ENCODE measurements around the gene USP2.

The USP2 gene

GRCh38 chr11:119340335-119341221 lies 40.9 kb downstream of the USP2 start, which contains the start of gene C1QTNF5:
C1QTNF5 (minus strand) TSS chr11:119340883; CDS start chr11:119340397, 486 bp downstream.
- no peak for DNase-seq (ENCODE audit: low read depth)
- TF ChIP-seq CTCF (IDR thresholded peaks at IDR 0.05; ENCODE audit: low read depth, low read length) (no peak), POLR2A (IDR thresholded peaks at IDR 0.05; ENCODE audit: extremely low read depth, insufficient read length) (no peak), MAX (IDR thresholded peaks at IDR 0.05; ENCODE audit: low read depth, low read length) (no peak), MYC (IDR thresholded peaks at IDR 0.05; ENCODE audit: low read depth, low read length) (no peak)
- no peak within 1 kb of the TSS for H3K4me3 ChIP-seq (ENCODE audit: low read depth, low read length)

- TF ChIP-seq POLR2A (IDR thresholded peaks at IDR 0.05; ENCODE audit: extremely low read depth, insufficient read length) (no peak), MAX (IDR thresholded peaks at IDR 0.05; ENCODE audit: low read depth, low read length) (no peak), MYC (IDR thresholded peaks at IDR 0.05; ENCODE audit: low read depth, low read length) (no peak), CTCF (IDR thresholded peaks at IDR 0.05; ENCODE audit: low read depth, low read length) (peak; percentile 53)
- H3K4me3 ChIP-seq (ENCODE audit: low read depth, low read length), result no peak overlapping the region
- peak; percentile 52 for DNase-seq (ENCODE audit: low read depth)
Measured at GRCh38 chr11:119339589-119340334, 41.7 kb downstream of the USP2 start.

- DNase-seq (ENCODE audit: low read depth), result no peak
- H3K4me3 ChIP-seq (ENCODE audit: low read depth, low read length), result no peak overlapping the region
- TF ChIP-seq POLR2A (IDR thresholded peaks at IDR 0.05; ENCODE audit: extremely low read depth, insufficient read length) (no peak), MYC (IDR thresholded peaks at IDR 0.05; ENCODE audit: low read depth, low read length) (no peak), CTCF (IDR thresholded peaks at IDR 0.05; ENCODE audit: low read depth, low read length) (no peak), MAX (IDR thresholded peaks at IDR 0.05; ENCODE audit: low read depth, low read length) (no peak)
Measured at GRCh38 chr11:119338965-119339588, 42.4 kb downstream of the USP2 start.

- peak; percentile 78 for DNase-seq (ENCODE audit: low read depth)
- TF ChIP-seq POLR2A (IDR thresholded peaks at IDR 0.05; ENCODE audit: extremely low read depth, insufficient read length) (no peak), MYC (IDR thresholded peaks at IDR 0.05; ENCODE audit: low read depth, low read length) (no peak), CTCF (IDR thresholded peaks at IDR 0.05; ENCODE audit: low read depth, low read length) (peak; percentile 86), MAX (IDR thresholded peaks at IDR 0.05; ENCODE audit: low read depth, low read length) (no peak)
- no peak overlapping the region for H3K4me3 ChIP-seq (ENCODE audit: low read depth, low read length)
Measured at GRCh38 chr11:119338318-119338890, 43.1 kb downstream of the USP2 start.

- DNase-seq (ENCODE audit: low read depth), result peak; percentile 49
- H3K4me3 ChIP-seq (ENCODE audit: low read depth, low read length), result no peak overlapping the region
- TF ChIP-seq MYC (IDR thresholded peaks at IDR 0.05; ENCODE audit: low read depth, low read length) (no peak), CTCF (IDR thresholded peaks at IDR 0.05; ENCODE audit: low read depth, low read length) (no peak), POLR2A (IDR thresholded peaks at IDR 0.05; ENCODE audit: extremely low read depth, insufficient read length) (no peak), MAX (IDR thresholded peaks at IDR 0.05; ENCODE audit: low read depth, low read length) (no peak)
Measured at GRCh38 chr11:119337581-119338317, 43.7 kb downstream of the USP2 start.

Data from NB4 (cell line).